Parathyroid adenoma (tissue), 2 donors: ENCODE results near the gene NME4.
"Not testable (repeated sequence)": the region's sequence is repeated elsewhere in the genome, so short reads cannot be mapped to it uniquely, and the experiment has no call there.

Experiments
- H2AFZ ChIP-seq: fragments of 300-600 bp; sonication (generic); one replicate; pipeline ENCODE4 v1.7.0; 2017; ENCODE audit warnings: antibody characterized with exemption, mild to moderate bottlenecking
- H3K27ac ChIP-seq: fragments of 300-600 bp; sonication (generic); one replicate; pipeline ENCODE4 v1.7.0; 2017
- H3K27me3 ChIP-seq: fragments of 300-600 bp; sonication (generic); one replicate; pipeline ENCODE4 v1.7.0; 2017; ENCODE audit warnings: low read length; ENCODE audit not compliant: control insufficient read depth, insufficient read depth
- H3K36me3 ChIP-seq: fragments of 300-600 bp; sonication (generic); one replicate; pipeline ENCODE4 v1.7.0; 2017; ENCODE audit warnings: low read length; ENCODE audit not compliant: control insufficient read depth, insufficient read depth
- H3K4me1 ChIP-seq: fragments of 300-600 bp; sonication (generic); one replicate; pipeline ENCODE4 v1.7.0; 2017; ENCODE audit warnings: control low read depth
- H3K4me2 ChIP-seq: fragments of 300-600 bp; sonication (generic); one replicate; pipeline ENCODE4 v1.7.0; 2017; ENCODE audit warnings: low read length
- H3K4me3 ChIP-seq: fragments of 300-600 bp; sonication (generic); one replicate; pipeline ENCODE4 v1.7.0; 2017; ENCODE audit warnings: low read depth, low read length
- H3K79me2 ChIP-seq: fragments of 300-600 bp; sonication (generic); one replicate; pipeline ENCODE4 v1.7.0; 2017; ENCODE audit warnings: control low read depth
- H3K9ac ChIP-seq: fragments of 300-600 bp; sonication (generic); one replicate; pipeline ENCODE4 v1.7.0; 2017; ENCODE audit warnings: mild to moderate bottlenecking
- H3K9me3 ChIP-seq: fragments of 300-600 bp; sonication (generic); one replicate; pipeline ENCODE4 v1.7.0; 2017; ENCODE audit warnings: low read length; ENCODE audit not compliant: control insufficient read depth
- TF ChIP-seq, protein P1 (sequence below): fragments of 300-600 bp; sonication (generic); IDR thresholded peaks from one replicate; pipeline ENCODE4 v1.7.0; 2017; ENCODE audit warnings: antibody characterized with exemption, mild to moderate bottlenecking
- donor health status: primary hyperparathyroidism.

The NME4 gene

DNA sequence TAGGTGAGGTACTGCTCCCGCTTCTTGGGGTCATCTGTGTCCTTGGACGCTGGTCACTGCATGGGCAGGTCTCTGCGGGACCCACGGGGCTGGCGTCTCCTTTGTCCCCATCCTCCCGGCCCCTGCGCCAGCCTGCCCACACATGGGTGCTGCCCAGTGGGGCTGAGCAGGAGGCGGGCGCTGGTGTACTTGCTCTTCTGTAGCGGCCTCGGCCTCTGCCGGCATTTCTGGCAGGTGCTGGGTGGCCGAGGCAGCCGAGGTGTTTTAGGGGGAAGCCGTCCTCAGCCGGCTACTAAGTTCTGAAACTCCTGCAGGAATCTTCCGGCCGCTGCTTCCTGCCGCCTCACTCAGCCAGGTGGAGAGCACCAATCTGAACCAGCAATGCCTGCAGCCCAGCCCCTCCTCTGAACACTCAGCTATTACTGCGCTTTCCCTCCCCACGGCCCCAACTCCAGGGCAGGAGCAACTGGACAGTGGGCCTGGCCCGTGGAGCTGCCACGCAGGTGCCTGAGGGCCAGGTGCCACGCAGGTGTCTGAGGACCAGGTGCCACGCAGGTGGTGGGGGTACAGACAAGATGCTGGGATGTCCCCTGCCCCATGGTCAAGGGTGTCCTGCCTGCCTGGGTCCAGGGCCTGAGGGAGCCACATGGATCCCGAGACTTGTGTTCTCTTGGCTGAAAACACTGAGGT is 14.7 kb downstream of the NME4 start:
- Histone ChIP-seq H3K9me3 (no peaks in the 10 kb centered on the region), H3K36me3 (no peaks in the 10 kb centered on the region), H3K27ac (no peak overlapping the region), H3K27me3 (no peaks in the 10 kb centered on the region), H3K4me3 (no peak overlapping the region), H3K4me2 (no peak overlapping the region), H3K79me2 (no peaks in the 10 kb centered on the region), H3K4me1 (peaks cover 2% of the 10 kb centered on the region), H2AFZ (no peak overlapping the region), H3K9ac (no peak overlapping the region)
- TF ChIP-seq, protein P1, sequence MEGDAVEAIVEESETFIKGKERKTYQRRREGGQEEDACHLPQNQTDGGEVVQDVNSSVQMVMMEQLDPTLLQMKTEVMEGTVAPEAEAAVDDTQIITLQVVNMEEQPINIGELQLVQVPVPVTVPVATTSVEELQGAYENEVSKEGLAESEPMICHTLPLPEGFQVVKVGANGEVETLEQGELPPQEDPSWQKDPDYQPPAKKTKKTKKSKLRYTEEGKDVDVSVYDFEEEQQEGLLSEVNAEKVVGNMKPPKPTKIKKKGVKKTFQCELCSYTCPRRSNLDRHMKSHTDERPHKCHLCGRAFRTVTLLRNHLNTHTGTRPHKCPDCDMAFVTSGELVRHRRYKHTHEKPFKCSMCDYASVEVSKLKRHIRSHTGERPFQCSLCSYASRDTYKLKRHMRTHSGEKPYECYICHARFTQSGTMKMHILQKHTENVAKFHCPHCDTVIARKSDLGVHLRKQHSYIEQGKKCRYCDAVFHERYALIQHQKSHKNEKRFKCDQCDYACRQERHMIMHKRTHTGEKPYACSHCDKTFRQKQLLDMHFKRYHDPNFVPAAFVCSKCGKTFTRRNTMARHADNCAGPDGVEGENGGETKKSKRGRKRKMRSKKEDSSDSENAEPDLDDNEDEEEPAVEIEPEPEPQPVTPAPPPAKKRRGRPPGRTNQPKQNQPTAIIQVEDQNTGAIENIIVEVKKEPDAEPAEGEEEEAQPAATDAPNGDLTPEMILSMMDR, result no peak

DNA sequence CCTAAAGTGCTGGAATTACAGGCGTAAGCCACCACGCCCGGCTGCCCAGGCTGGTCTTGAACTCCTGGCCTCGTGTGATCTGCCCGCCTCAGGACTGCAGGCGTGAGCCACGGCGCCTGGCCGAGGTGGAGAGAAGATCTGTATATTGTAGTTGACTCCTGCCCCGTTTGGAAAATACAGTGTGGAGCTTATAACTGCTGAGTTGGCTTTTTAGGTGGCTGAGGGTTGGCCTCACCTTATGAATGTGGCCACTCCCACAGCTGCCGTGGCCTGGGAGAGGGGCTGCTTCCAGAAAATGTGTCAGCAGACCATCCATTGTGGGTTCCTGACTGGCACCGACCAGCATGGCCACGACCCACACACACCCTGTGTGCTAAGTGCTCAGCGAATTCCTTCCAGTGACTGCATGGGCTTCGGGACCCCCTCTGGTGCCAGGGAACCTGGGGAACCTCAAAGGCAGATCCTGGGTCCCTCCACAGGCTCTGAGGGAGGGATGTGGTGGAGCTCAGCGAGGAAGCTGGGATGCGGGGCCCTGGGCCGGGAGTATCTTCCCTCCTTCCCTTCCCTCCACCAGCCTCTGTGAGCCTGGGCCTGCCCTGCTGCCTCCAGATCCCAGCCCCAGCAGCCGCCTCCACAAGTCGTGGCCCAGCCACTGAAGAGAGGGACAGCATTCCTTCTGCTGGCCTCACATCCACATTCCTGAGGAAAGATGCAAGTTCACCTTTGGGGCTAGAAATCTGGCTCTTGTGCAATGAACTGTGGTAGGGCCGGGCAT is 17.6 kb downstream of the NME4 start:
- no peak overlapping the region for H3K9ac ChIP-seq
- no peak overlapping the region for H3K4me2 ChIP-seq
- no peaks in the 10 kb centered on the region for H3K27me3 ChIP-seq
- no peak overlapping the region for H2AFZ ChIP-seq
- peaks cover 2% of the 10 kb centered on the region for H3K4me1 ChIP-seq
- H3K36me3 ChIP-seq, result no peaks in the 10 kb centered on the region
- H3K79me2 ChIP-seq, result no peaks in the 10 kb centered on the region
- no peak overlapping the region for H3K27ac ChIP-seq
- TF ChIP-seq, protein P1, result no peak
- no peak overlapping the region for H3K4me3 ChIP-seq
- H3K9me3 ChIP-seq, result no peaks in the 10 kb centered on the region

DNA sequence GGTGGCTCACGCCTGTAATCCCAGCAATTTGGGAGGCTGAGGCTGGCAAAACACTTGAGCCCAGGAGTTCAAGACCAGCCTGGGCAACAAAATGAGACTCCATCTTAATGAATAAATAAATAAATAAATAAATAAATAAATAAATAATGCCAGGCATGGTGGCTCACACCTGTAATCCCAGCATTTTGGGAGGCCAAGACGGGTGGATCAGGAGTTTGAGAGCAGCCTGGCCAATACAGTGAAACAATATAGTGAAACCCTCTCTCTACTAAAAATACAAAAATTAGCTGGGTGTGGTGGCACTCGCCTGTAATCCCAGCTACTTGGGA is 18.1 kb downstream of the NME4 start:
- H3K27ac ChIP-seq, H2AFZ ChIP-seq, H3K27me3 ChIP-seq, H3K4me2 ChIP-seq, H3K9ac ChIP-seq, H3K36me3 ChIP-seq, H3K79me2 ChIP-seq, H3K9me3 ChIP-seq, H3K4me1 ChIP-seq, H3K4me3 ChIP-seq: not testable (repeated sequence)

- H2AFZ ChIP-seq, H3K27ac ChIP-seq, H3K27me3 ChIP-seq, H3K4me3 ChIP-seq, H3K9me3 ChIP-seq, H3K36me3 ChIP-seq, H3K79me2 ChIP-seq, H3K4me1 ChIP-seq, H3K9ac ChIP-seq, H3K4me2 ChIP-seq: not testable (repeated sequence)
Measured at GRCh38 chr16:422179-422578, 25.2 kb downstream of the NME4 start.

- TF ChIP-seq, protein P1, result no peak
- no peak overlapping the region for H3K4me3 ChIP-seq
- peaks cover 14% of the 10 kb centered on the region for H3K79me2 ChIP-seq
- H3K27ac ChIP-seq, result peak overlapping the region; percentile 80
- H3K4me1 ChIP-seq, result peaks cover 8% of the 10 kb centered on the region
- no peaks in the 10 kb centered on the region for H3K9me3 ChIP-seq
- H3K36me3 ChIP-seq, result no peaks in the 10 kb centered on the region
- H3K4me2 ChIP-seq, result peak overlapping the region; percentile 97
- H2AFZ ChIP-seq, result peak overlapping the region; percentile 98
- H3K27me3 ChIP-seq, result no peaks in the 10 kb centered on the region
- no peak overlapping the region for H3K9ac ChIP-seq
Measured at GRCh38 chr16:424033-424622, 27.1 kb downstream of the NME4 start.
